AG04450 (cell line): ENCODE results near the gene MYNN. TPM values are rescaled to one million over a fixed set of nuclear protein-coding genes. Genes with fewer than 3 reads are reported as not detected.

ENCODE experiments used
- CTCF ChIA-PET: fragments of 300-600, 350-600 bp; formaldehyde crosslinking; extraction: SDS; loops from one replicate; lab custom pipeline; 2022; ENCODE audit warnings: antibody characterized with exemption, inconsistent platforms; lab: Charles Lee
- POLR2A ChIA-PET: fragments of 350-600 bp; formaldehyde crosslinking; extraction: SDS; loops from one replicate; lab custom pipeline; 2021; ENCODE audit warnings: antibody characterized with exemption, inconsistent platforms; lab: Yijun Ruan, JAX
- DNase-seq: peaks from one replicate; pipeline ENCODE4 v3.0.0-alpha.2; 2011; ENCODE audit warnings: low read depth, low spot score
- H3K27ac ChIP-seq: one replicate; pipeline ENCODE4 v1.5.1; 2012; ENCODE audit warnings: low read depth, low read length, control low read depth
- H3K27me3 ChIP-seq: one replicate; pipeline ENCODE4 v1.6.0; 2012; ENCODE audit warnings: low read length; ENCODE audit not compliant: control insufficient read depth, insufficient read depth
- H3K4me3 ChIP-seq: 2 replicates; pipeline ENCODE4 v1.5.1; 2011; ENCODE audit warnings: mild to moderate bottlenecking, low read depth, low read length, control low read depth
- H3K9me3 ChIP-seq: 2 replicates; pipeline ENCODE4 v1.5.1; 2012; ENCODE audit warnings: low read length; ENCODE audit not compliant: control insufficient read depth, insufficient read depth
- polyA plus RNA-seq: library from polyadenylated mRNA; depleted of rRNA; stranded (reverse); fragments of >200 nt; gene quantifications from 2 replicates; pipeline ENCODE4 v1.2.3, GENCODE V29; 2011
- TF ChIP-seq, protein P1 (sequence below): IDR thresholded peaks from 2 replicates; pipeline ENCODE4 v1.5.1; 2011; ENCODE audit warnings: low read depth, low read length, control low read depth, inconsistent platforms

The MYNN gene
- polyA plus RNA-seq, 1 experiment: 27.0 TPM

DNA sequence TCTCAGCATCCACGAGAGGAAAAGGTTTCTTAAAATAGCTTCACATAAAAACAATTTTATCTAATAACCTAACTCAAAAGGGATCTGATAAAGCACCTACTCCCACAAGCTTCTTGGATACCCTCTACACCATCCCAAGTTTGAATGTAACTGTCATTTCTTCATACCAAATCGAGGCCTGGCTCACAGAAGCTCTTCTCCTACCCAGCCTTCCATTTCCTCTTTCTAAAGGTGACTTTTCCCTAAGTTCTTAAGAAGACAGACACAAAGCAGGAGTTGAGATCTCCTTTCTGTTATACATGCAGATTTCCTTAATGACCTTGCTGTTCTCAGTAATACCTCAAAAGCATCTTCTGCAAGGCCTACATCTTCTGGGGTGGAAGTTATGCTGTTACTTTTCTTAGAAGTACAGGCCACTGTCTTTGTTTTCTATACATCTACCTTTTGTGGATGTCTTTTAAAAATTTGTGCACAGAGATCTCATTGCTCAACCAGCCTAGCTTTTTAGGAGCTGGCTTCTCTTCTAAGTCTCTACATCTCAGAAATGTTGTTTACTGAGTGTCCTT is 36.1 kb downstream of the MYNN start:
- TF ChIP-seq, protein P1, sequence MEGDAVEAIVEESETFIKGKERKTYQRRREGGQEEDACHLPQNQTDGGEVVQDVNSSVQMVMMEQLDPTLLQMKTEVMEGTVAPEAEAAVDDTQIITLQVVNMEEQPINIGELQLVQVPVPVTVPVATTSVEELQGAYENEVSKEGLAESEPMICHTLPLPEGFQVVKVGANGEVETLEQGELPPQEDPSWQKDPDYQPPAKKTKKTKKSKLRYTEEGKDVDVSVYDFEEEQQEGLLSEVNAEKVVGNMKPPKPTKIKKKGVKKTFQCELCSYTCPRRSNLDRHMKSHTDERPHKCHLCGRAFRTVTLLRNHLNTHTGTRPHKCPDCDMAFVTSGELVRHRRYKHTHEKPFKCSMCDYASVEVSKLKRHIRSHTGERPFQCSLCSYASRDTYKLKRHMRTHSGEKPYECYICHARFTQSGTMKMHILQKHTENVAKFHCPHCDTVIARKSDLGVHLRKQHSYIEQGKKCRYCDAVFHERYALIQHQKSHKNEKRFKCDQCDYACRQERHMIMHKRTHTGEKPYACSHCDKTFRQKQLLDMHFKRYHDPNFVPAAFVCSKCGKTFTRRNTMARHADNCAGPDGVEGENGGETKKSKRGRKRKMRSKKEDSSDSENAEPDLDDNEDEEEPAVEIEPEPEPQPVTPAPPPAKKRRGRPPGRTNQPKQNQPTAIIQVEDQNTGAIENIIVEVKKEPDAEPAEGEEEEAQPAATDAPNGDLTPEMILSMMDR: no peak
- ChIA-PET CTCF (interaction anchor here (0.7 kb wide), 1 partner anchor 373 kb away, joined by 5 read pairs; no protein-coding TSS in a partner anchor), POLR2A (interaction anchor here (0.7 kb wide), 1 partner anchor 933 kb away, joined by 9 read pairs; no protein-coding TSS in a partner anchor)
- Histone ChIP-seq H3K27me3 (no peaks in the 10 kb centered on the region), H3K27ac (no peak overlapping the region), H3K4me3 (no peak overlapping the region), H3K9me3 (no peaks in the 10 kb centered on the region; the same call in 1 of the 2 replicates)
- DNase-seq: no peak

DNA sequence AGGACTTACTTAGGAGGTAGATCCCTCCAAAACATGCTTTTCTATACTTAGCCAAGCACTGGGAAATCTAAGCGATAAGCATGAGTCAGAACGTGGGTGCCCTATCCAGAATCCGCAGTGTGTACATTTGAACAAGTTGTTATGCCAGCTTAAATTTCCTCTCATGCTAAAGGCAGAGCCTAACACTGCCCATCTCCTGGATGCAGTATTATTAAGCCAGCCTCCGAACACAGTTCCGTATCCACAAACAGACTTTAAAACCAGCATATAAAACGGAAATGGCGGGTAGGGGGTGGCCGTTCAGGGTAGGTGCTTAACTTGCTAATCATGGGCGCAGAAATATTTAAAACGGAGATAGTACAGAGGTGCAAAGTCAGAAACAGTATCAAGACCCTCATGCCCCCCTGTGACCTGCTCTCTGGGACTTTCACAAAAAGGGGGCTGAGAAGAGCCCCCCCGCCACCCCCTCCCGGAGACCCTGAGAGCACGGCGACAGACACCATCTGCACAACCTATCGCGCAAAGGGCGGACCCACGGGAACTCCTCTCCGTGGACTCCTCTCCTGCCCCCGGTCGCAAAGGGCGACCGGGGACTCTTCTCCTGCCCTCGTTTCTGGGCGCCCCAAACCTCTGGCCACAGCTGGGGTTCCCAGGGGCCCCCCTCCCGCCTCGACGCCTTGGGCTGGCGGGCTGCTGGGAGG is 38.6 kb downstream of the MYNN start:
- POLR2A ChIA-PET: interaction anchor here (0.5 to 1.4 kb wide), 5 partner anchors 38 to 180 kb away, joined by 3 to 7 read pairs (median 4); partner anchors contain the start of genes ACTRT3 and SEC62
- CTCF ChIA-PET: interaction anchor here (0.5 kb wide), 1 partner anchor 10 kb away, joined by 3 read pairs; no protein-coding TSS in a partner anchor
- peak; percentile 62 for DNase-seq
- H3K27ac ChIP-seq: peak overlapping the region; percentile 68
- H3K27me3 ChIP-seq: no peaks in the 10 kb centered on the region
- TF ChIP-seq, protein P1: no peak
- no peaks in the 10 kb centered on the region; the same call in 1 of the 2 replicates for H3K9me3 ChIP-seq
- peak overlapping the region; percentile 60 for H3K4me3 ChIP-seq

GRCh38 chr3:169812332-169813235 is 39.4 kb downstream of the MYNN start, which contains the start of the genes LRRC34 and LRRIQ4:
Gene LRRC34, minus strand, starts transcription at chr3:169812904. Its CDS starts 356 bp downstream, at chr3:169812548.
Gene LRRIQ4, plus strand, starts transcription at chr3:169812870. Its CDS starts 9,052 bp downstream, at chr3:169821922.
- H3K27me3 ChIP-seq: no peaks in the 10 kb centered on the region
- TF ChIP-seq, protein P1: no peak
- peak within 1 kb of the TSS; percentile 60 for H3K4me3 ChIP-seq
- CTCF ChIA-PET: no interaction called here
- H3K9me3 ChIP-seq: no peaks in the 10 kb centered on the region; the same call in 1 of the 2 replicates
- H3K27ac ChIP-seq: peak within 1 kb of the TSS; percentile 68
- POLR2A ChIA-PET: interaction anchor here (0.7 to 1.4 kb wide), 5 partner anchors 39 to 179 kb away, joined by 3 to 6 read pairs (median 4); partner anchors contain the start of genes ACTRT3, MYNN and SEC62
- DNase-seq: peak; percentile 23

DNA sequence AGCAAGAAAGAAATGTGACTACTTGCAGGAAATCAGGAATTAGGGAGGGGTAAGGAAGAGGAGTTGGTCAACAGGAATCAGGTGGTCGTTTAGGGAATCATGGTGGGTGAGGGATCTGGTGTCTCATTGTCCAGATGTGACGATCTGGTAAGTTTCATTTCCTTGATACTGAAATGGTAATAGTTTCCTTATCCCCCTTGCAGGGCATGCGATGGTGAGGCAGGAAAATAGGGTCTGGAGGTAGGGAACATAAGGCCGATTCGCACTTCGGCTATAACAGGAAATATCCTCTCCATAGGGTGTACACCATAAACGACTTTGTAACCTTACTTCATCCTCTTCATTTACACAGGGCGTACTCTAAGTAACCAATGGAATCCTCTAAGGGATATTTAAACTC is 40.1 kb downstream of the MYNN start:
- no peaks in the 10 kb centered on the region for H3K27me3 ChIP-seq
- no peak for DNase-seq
- H3K27ac ChIP-seq: no peak overlapping the region
- no peaks in the 10 kb centered on the region; the same call in 1 of the 2 replicates for H3K9me3 ChIP-seq
- POLR2A ChIA-PET: interaction anchor here (1.0 to 1.3 kb wide), 2 partner anchors 44 to 154 kb away, joined by 4 to 6 read pairs; partner anchors contain the start of genes ACTRT3 and SEC62
- CTCF ChIA-PET: no interaction called here
- TF ChIP-seq, protein P1: no peak
- no peak overlapping the region for H3K4me3 ChIP-seq
